ENCODE measurements around the gene SLC16A11.
"Not testable (repeated sequence)": the region's sequence is repeated elsewhere in the genome, so short reads cannot be mapped to it uniquely, and the experiment has no call there.

SLC16A11 gene

DNA sequence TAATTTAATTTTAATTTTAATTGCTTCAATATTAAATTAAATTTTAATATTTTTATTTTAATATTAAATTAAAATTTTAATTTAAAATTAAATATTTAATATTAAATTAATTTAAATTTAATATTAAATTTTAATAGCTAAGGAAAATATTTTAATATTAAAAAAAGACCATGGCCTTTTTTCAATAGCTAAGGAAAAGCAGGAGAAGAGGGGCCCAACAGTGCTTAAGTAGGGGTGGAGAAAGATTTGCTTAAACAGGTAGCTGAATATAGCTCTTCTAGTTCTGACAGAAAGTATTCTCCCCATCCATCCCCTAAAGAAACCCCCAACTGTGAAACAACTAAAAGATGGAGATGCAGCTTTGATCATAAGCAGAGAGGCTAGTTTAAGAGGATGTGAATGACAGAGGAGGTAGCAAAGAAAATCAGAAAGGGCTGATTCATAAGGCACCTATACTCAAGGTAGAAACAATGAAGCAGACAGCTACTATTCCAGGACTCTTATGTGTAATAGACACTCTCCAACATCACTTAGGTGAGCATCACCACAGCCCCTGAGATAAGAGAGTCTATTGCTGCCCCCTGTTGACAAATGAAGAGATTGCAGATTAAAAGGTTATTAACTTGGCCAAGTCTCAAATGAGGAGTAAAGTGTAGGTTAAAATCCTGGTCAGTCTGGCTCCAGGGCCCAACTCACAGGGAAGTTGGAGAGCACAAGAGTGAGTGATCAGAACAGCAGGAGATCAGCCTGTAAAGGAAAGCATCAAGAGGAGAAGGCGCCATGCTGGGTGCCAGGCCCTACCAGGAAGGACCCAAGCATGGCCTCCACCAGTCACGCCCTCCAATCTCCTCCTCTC, 39.3 kb downstream of the SLC16A11 start:
- peak; percentile 28 for DNase-seq

DNA sequence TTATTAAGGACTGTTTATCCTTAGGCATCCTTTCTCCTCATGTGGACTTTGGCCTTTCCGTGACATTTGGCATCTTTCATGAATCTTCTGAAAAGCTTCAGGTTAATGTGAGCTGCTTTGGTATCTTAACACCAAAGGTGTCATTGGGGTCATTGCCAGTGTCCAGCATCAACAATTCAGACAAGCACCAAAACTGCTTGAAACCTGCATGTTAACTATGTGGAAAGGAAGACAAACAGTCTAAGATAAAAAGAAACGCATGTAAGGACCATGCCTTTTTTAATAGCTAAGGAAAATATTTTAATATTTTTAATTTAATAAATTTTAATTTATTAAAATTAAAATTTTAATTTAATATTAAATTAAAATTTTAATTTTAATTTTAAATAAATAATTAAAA, 40.1 kb downstream of the SLC16A11 start:
- DNase-seq, result no peak

DNA sequence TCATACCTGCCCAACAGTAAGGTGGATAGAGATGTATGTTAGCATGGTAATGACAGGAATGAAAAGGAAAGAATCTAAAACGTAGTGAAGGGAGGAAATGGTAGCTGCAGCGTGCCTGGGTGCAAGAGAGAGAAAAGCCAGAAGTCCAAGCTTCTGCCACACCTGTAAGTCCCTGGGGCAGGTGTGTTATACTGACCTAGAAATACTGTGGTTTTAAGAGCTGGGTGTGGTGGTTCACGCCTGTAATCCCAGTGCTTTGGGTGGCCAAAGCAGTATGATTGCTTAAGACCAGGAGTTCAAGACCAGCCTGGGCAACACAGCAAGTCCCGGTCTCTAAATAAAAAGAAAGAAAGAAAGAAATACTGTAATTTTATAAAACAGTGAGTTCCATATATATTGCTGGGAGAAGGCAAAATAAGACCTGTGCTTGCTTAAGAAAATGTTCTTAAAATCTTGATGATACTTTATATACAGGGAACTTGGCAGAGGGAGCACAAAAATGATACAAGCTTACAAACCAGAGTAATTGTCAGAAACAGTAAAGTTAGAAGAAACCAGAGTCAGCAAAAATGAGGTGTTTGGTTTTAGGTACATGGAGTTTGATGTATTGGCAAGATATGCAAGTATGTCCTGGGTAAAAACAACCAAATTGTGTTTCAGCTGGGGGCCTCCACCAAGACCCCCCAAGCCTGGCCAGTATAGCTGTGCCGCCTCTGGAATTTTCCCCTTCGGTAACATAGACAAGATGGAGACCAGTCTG, 41.4 kb downstream of the SLC16A11 start:
- DNase-seq, result no peak

DNA sequence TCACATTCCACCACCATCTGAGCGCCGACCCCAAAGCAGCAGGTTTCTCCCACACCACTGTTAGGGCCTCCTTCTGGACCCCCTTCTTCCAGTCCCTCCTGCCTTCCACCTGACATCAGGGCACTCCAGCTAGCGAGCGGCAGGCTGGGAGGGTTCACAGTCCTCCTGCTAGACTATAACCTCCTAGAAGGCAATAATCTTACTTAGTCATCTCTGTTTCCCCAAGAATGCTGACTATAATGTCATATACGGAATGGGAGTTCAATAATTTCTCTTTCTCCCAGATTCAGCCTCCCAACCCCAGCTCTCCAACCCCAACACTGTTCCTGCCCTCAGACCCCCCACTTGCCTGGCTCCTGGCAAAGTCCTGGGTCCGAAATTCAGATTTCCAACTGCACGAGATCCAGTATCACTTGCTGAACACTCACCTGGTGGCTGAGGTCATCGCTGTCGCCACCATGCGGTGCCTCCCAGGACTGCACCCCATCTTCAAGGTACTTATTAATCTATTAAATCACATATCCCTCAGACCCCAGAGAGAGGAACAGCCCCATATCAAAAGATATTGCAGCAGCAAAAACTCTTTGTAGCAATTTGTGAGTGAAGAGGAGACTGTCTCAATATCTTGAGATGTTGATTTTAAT, 42.5 kb downstream of the SLC16A11 start:
- peak; percentile 71 for DNase-seq

DNA sequence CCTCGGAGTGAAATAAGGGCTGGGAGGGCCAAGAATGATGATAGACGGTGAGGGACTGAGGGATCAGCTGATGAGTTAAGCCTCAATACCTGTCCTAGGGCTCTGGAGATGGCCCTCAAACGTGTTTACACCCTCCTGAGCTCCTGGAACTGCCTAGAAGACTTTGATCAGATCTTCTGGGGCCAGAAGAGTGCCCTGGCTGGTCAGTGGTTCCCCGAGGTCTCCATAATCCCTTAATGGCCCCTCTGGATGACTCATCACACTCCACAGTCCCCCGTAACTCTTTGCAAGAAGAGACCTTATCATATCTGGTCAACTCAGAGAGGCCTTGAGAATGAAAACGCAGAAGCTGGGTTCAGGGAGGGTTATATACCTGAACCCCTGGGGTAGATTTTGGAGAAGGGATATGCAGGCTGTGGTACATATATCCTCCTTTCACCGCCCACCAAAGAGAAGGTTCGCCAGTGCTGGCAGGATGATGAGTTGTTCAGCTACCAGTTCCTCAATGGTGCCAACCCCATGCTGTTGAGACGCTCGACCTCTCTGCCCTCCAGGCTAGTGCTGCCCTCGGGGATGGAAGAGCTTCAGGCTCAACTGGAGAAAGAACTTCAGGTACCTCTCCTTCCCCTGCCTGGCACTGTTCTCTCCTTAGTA, 44.9 kb downstream of the SLC16A11 start:
- DNase-seq, result no peak

DNA sequence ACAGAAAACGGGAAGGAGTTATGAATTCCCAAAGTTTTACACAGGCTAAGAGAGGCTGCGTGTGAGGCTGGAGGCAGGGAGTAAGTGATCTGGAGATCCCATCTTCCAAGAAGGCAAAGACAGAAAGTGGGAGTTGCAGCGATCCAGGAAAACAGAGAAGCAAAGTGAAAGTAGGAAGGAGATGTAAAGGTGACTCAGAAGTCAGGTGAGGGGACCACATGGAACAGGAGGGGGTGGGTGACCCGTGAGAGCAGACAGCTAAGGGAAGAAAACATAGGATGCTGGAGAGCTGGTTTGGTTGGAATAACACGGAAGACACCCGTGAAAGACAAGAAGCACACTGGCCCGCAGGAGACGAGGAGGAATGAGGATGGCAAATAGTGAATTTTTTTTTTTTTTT, 46.7 kb downstream of the SLC16A11 start:
- no peak for DNase-seq

DNA sequence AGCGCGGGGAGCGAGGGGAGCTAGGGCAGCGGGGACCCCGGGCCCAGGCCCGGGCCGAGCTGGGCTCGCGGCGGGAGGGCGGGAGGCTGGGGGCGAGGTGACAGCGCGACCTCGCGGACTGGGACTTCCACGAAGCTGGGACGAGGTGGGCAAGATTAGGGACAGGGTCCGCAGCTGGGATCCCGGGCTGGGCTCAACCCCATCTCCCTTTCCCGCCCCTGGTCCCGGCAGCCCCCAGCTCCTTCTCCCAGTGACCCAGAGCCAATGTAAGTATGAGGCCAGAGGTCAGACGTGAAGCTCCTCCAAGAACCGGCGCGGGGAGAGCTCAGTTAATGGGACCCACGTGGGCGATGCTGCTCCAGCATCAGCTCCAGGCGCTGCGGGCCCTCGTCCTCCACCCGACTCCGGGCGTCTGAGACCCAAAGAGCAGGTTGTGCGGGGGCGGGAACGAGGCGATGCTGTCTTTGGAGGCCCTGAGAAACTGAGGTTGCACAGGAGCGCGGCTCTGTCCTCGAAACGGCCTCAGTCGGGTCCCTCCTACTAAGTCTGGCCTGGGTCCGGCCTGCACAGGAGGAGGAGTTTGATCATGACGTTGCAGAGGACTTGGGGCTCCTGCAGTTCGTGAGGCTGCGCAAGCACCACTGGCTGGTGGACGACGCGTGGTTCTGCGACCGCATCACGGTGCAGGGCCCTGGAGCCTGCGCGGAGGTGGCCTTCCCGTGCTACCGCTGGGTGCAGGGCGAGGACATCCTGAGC, 47.5 kb downstream of the SLC16A11 start:
- no peak for DNase-seq

DNA sequence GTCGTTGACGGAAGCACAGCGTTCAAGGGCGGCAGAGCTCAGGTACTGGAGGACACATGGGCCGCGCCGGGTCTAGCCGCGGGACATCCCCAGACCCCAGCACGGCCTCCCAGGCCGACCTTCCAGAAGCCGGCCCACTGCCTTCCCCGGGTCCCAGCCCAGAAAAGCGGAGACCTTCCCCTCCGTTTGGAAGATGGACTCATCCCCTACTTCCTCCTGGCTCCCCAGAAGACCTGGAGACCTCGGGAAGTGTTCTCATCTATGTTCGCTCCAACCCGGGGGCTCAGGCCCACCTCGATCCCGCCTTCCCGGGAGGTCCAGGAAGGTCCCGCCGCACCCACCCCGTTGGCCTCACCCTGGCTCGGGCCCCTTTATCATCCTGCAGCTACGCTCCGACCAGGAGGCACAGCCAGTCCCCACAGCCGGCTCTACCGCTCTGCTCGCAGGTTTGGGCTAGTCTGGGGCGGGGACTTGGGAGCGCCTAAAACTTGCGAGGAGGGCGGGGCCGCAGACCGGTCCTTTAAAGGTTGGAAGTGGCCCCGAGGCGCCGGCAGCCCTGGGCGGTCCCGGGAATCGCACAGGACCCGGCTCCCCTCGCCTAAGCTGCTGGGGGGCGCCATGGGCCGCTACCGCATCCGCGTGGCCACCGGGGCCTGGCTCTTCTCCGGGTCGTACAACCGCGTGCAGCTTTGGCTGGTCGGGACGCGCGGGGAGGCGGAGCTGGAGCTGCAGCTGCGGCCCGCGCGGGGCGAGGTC, 48.2 kb downstream of the SLC16A11 start, which contains the start of gene ALOX12:
Gene ALOX12, plus strand, starts transcription at position 550 of the 756 bp plus-strand sequence. Its CDS starts 69 bp downstream, at position 619.
- DNase-seq, result no peak

DNA sequence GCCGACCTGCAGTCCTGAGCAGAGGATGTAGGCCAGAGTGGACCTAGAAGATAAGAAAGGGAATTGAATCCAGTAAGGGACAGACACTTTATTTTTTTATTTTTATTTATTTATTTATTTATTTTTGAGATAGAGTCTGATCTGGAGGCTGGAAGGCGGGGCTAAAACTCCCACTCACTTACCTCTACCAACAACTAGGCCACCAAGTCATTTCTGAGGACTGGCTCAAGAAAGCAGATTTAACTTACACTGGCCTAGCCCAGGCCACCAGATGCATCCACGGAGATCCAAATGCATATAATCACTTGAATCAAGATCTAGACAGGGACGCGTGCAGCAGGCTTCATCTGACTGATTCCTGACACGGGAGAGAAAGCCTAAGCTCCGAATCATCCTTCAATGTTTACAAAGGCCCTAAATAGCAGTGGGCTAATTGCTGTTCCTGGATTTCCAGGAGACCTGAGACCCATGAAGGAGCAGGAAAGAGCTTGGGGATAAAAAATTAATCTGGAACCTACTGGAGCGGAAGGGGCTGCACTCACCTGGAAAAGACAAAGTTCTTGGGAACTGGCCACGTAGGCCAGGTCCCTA, 49.1 kb downstream of the SLC16A11 start:
- DNase-seq, result no peak

DNA sequence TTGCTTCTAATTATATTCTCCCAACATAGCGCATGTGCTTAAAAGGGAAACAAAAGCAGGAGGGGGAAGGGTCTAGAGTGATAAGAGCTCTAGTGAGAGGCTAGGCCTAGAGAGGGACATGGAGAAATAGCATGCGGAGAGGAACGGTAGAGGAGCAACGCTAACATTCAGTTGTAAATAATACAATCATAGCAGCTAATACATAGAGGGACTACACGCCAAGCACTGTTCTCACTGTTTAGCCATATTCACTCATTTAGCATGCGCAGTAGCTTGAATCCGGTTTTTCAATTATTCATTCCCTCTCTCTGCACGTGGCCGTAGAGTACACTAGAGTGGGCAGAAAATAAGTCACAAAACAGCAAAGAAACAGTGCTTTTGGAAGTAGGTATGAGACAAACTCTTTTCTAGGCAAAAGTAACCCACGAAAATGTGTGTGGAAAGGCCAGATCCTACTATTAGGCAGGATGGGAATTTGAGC, 49.7 kb downstream of the SLC16A11 start:
- no peak for DNase-seq

DNA sequence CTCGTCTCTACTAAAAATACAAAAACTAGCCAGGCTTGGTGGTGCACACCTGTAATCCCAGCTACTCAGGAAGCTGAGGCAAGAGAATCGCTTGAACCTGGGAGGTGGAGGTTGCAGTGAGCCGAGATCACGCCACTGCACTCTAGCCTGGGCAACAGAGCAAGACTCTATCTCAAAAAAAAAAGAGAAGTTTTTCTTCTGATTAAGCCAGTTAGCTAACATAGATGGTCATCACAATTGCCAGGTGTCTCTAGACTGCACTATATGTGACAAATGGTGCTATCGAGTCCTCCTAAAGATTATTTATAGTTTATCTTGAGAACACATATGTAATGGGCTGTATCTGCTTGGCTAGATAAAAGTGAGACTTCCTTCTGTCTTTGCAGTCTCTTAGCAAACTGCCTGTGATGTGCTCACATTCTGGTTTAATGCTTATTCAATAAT, 50.3 kb downstream of the SLC16A11 start:
- DNase-seq, result not testable (repeated sequence)

Data from activated CD4-positive, alpha-beta T cell treated with anti-CD3 and anti-CD28 coated beads for 48 hours (primary cell).